HG03135 (cell line): ENCODE data around the gene SKIL.
"Not testable (repeated sequence)": the region's sequence is repeated elsewhere in the genome, so short reads cannot be mapped to it uniquely, and the experiment has no call there.

Experiments
- ATAC-seq: cut with Tn5 transposase; IDR thresholded peaks from one replicate; pipeline ENCODE4 v1.9.1; 2021; ENCODE audit warnings: mild to moderate bottlenecking, moderate library complexity; ENCODE audit not compliant: unreplicated experiment

SKIL gene

DNA sequence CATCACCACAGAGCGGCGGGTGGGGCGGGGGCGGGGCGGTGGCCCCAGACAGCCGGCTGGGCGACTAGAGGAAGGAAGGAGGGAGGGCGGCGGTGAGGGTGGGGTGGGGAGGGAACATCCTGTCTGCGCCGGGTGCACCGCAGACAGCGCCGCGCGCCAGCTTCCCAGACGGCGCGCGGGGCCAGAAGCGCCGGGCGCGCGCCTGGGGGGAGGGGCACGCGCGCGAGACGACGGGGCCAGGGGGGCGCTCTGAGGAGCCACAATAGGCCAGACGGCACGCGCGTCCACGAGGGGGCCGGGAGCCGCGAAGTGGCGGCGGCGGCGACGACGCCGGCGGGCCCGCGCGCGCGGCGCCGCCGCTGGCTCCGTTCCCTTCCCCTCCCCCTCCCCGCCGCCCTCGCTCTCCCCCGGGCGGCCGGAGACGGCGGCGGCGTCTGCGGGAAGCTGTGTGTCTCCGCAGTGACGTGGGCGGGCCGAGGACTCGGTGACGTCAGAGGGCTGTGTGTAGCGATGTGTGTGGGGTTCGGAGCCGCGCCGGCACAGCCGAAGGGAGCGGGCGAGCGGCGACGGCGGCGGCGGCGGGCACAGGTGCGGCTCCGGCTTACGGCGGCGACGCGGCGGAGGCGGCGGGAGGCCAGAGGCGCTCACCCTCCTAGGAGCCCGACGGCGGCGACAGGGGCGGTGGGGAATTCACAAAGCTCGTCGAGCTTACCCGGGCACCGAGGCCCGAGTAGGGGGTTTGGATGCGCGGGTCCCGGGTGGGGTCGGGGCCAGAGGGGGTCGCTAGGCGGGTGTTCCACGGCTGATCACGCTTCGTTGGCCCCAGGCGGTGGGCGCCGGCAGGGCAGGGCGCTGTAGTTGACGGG lies at the start of gene SKIL:
SKIL (plus strand) TSS at position 540 of the 866 bp plus-strand sequence. CDS start 2,617 bp downstream, outside the sequence.
- peak; percentile 61 for ATAC-seq

- no peak for ATAC-seq
Measured at GRCh38 chr3:170309046-170309445, 48.5 kb upstream of the SKIL start.

- no peak for ATAC-seq
Measured at GRCh38 chr3:170317954-170318353, 39.6 kb upstream of the SKIL start.

DNA sequence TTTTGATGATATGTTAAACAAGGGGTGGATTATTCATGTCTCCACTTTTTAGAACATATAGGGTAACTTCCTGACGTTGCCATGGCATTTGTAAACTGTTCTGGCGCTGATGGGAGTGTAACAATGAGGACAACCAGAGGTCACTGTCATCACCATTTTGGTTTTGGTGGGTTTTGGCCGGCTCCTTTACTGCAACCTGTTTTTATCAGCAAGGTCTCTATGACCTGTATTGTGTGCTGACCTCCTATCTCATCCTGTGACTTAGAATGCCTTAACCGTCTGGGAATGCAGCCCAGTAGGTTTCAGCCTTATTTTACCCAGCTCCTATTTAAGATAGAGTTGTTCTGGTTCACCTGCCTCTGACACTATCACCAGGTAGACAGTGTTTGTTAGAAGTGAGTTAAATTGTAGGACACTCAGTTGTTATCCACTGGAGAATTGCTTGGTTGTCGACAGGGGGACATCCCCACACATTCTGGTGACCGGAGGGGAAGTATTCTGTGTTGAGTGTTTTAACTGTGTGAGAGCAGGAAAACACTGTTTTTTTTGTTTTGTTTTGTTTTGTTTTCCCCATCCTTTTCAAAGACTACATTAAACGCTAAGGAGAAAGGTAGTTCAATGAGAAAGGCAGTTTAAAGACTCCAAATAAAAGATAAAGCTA lies 36.9 kb upstream of the SKIL start:
- no peak for ATAC-seq

DNA sequence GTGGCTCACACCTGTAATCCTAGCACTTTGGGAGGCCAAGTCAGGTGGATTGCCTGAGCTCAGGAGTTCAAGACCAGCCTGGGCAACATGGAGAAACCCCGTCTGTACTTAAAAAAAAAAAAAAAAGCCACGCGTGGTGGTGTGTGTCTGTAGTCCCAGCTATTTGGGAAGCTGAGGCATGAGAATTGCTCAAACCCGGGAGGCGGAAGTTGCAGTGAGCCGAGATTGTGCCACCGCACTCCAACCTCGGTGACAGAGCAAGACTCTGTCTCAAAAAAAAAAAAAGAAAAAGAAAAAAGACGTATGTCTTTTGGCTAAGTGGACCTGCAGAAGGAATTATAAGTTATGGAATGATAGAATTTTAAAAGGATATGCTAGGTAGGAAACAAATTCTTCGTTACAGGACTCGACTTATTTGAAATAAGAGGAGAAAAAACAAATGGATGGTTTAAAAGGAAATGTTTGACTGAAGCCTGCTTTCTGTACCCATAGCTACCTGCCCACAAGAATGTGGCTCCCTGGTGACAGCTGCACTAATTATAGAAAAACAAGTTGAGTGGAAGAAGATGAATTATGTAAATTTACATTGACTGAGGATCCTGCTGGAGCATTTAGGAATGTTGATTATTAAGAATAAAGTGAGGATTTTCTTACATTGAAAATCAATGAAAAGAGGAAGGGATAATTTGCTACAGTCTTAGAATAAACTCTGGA lies 36.0 kb upstream of the SKIL start:
- ATAC-seq, result no peak

GRCh38 chr3:170322566-170323269 lies 34.8 kb upstream of the SKIL start:
- ATAC-seq, result no peak

- no peak for ATAC-seq
Measured at GRCh38 chr3:170323331-170323730, 34.2 kb upstream of the SKIL start.

DNA sequence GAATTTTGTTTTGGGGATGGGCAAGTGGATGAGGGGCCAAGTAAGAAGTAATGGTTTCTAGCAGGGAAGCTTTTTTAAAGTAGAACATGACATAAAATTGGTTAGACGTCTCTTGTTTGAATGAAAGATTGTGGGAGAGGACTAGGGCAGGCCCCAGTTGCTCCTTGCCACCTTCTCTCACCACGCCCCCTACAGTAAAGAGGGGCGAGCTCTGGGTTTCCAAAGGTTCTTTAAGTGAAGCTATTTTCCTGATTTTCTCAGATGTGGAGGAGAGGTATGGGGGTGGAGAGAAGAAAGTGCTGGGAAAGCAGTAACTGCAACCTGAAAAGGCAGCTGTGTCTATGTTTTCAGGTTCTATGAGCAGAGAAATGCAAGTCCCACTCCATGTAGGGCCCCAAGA lies 32.6 kb upstream of the SKIL start:
- ATAC-seq, result no peak

DNA sequence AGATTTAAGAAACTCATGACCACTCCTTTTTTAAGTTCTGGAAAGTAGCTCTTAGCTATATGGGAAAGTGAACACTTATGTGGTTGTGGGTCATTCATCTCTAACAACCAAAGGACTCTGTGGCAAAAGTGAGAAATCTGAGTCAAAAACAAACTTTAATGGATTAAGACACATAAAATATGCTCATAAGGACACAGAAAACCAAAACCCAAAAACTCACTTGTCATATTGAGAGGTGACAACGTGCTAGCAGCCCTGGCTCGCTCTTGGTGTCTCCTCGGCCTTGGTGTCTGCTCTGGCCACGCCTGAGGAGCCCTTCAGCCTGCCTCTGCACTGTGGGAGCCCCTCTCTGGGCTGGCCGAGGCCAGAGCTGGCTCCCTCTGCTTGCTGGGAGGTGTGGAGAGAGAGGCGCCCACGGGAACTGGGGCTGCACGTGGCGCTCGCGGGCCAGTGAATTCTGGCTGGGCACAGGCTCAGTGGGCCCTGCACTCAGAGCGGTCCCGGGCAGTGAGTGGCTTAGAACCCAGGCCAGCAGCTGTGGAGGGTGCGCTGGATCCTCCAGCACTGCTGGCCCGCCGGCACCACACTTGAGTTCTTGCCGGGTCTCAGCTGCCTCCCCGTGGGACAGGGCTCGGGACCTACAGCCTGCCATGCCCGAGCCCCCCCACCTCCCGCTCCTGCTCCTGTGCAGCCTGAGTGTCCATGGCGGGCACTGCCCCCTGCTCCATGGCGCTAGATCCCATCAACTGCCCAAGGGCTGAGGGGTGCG lies 30.3 kb upstream of the SKIL start:
- ATAC-seq, result no peak

GRCh38 chr3:170327868-170328548 lies 29.5 kb upstream of the SKIL start:
- ATAC-seq, result not testable (repeated sequence)

DNA sequence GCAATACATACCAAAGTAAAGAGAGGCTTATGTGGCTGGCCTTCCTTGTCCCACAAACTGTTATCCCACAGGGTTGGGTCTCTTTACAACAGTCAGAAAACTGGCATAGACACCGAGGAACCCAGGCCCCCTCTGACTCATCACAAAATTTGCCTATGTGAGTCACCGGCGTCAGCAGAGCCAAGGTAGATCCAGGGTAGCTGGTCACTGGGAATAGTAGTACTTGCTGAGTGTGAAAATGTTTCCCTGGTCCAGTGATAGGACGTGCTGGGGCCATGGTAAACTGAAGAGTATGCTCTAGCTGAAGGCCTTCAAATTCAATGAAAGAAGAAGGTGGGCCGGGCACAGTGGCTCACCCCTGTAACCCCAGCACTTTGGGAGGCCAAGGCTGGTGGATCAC lies 27.1 kb upstream of the SKIL start:
- no peak for ATAC-seq

DNA sequence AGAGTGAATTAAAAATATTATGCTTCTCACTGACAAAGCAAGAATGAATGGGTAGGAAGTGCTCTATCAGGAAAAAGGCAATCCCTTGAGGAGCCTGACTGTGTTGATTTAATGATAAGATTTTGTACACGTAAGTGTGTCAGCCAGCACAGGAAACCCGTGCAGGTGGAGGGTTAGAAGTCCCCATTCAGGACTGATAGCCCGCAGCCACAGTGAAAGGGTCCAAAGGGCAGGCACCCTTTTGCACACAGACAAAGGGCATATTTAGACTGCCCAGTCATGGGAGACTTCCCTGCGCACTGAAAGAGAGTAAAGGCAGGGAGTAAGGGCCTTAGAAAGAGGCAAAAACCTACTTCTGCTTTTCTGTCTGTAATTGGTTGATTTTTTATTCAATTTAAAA lies 26.4 kb upstream of the SKIL start:
- no peak for ATAC-seq

- no peak for ATAC-seq
Measured at GRCh38 chr3:170337420-170337819, 20.1 kb upstream of the SKIL start.

DNA sequence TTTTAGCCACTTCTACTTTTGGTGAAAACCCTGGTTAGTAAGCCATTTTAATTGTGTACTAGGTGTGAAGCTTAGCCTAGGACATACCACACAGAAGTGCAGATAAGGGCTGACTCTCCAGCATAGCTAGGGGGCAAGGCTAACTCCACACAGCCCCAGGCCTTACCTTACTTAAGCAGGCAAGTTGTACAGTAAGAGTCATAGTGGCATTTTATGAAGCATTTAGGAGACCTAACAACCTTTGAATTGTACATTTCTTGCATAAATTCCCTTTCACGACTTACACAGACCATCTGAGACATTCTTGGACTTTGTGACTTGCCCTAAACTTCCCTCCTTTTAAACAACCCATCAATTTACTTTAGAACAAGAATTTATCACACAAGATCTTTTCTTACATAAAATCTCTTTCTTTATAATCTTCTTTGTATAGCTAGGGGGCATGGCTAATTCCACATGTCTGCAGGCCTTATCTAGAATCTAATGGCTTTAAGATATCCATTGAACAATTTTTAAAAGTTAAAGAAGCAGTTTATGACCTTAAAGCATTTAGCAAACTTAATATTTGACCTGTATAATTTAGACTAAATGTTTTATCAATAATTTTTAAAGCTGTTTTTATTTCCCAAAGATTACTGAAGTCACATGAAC lies 18.7 kb upstream of the SKIL start:
- ATAC-seq, result no peak

GRCh38 chr3:170342273-170342672 lies 15.2 kb upstream of the SKIL start:
- not testable (repeated sequence) for ATAC-seq

GRCh38 chr3:170343859-170344258 lies 13.7 kb upstream of the SKIL start:
- ATAC-seq, result not testable (repeated sequence)

- no peak for ATAC-seq
Measured at GRCh38 chr3:170344971-170345370, 12.5 kb upstream of the SKIL start.

DNA sequence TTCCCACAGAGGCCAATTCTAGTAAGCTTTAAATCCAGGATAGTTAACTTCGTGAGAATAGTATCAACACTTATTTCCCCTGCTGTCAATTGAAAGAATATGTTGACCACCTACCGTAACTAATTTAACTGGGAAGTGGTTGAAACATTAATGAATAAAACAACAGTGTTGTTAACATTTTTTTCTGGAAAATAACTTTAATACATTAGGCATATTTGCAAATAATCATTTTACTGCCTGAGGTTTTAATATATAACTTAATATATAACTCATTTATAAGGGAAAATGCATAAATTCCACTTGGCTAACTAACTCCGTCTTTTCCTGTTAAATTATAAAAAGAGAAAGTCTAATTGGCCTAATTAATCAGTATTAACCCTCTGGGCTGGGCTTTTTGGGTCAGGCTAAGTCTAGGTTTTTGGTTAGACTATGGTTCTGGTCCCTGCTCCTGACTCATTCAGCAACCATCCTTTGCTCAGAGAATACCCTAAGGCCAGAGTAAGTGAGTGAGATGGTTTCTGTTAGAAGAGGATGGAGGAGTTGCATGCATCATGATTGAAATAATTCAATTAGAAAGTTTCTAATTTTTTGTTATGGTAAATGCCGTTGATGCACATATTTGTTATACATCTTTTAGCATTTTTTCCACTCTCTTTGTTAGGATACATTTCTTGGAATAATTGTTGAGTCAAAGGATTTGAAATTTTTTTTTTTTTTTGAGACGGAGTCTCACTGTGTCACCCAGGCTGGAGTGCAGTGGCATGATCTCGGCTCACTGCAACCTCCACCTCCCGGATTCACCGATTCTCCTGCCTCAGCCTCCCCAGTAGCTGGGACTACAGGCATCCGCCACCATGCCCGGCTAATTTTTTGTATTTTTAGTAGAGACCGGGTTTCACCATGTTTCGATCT lies 10.8 kb upstream of the SKIL start:
- ATAC-seq, result peak; percentile 44
